Neural progenitor cell (in vitro differentiated cells): ENCODE data around the gene MAGEB3.

Experiments
- EZH2 ChIP-seq: fragments of 200-600 bp; sonication (generic); IDR thresholded peaks from 2 replicates; pipeline ENCODE4 v1.6.1; 2017; ENCODE audit warnings: antibody characterized with exemption, mild to moderate bottlenecking, moderate library complexity
- EZH2phosphoT487 ChIP-seq: fragments of 200-600 bp; sonication (generic); IDR thresholded peaks from 2 replicates; pipeline ENCODE4 v1.6.1; 2017; ENCODE audit warnings: antibody characterized with exemption
- TF ChIP-seq, protein P1 (sequence below): fragments of 200-600 bp; sonication (generic); IDR thresholded peaks from 2 replicates; pipeline ENCODE4 v1.5.1; 2017; ENCODE audit warnings: antibody characterized with exemption, mild to moderate bottlenecking

DNA sequence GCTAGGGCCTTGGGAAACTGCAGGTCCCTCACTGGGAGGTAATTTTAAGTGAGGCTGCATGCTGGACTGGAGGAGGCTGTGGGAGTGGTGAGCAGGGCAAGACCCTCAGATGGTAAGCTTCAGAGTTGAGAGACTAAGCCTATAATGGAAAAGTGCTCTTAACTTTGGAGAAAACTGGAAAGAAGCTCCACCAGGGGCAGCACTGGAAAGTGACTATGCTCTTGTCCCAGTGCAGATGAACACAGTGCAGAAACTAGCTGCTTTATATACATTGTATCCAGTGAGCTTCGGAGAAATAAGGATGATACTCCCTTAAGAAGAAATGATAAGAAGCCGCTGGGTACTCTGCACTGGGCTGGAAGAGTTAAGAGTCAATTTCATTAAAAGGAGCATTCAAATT is 18.3 kb upstream of the MAGEB3 start:
- TF ChIP-seq, protein P1, sequence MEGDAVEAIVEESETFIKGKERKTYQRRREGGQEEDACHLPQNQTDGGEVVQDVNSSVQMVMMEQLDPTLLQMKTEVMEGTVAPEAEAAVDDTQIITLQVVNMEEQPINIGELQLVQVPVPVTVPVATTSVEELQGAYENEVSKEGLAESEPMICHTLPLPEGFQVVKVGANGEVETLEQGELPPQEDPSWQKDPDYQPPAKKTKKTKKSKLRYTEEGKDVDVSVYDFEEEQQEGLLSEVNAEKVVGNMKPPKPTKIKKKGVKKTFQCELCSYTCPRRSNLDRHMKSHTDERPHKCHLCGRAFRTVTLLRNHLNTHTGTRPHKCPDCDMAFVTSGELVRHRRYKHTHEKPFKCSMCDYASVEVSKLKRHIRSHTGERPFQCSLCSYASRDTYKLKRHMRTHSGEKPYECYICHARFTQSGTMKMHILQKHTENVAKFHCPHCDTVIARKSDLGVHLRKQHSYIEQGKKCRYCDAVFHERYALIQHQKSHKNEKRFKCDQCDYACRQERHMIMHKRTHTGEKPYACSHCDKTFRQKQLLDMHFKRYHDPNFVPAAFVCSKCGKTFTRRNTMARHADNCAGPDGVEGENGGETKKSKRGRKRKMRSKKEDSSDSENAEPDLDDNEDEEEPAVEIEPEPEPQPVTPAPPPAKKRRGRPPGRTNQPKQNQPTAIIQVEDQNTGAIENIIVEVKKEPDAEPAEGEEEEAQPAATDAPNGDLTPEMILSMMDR, result no peak
- no peak for TF ChIP-seq EZH2
- TF ChIP-seq EZH2phosphoT487, result no peak
